Activated CD4-positive, alpha-beta T cell treated with anti-CD3 and anti-CD28 coated beads, Interleukin-2, amount 50 U/mL, for 4 hours (primary cell): Measurements from ENCODE around the gene CCDC15.
"Not testable (repeated sequence)": the region's sequence is repeated elsewhere in the genome, so short reads cannot be mapped to it uniquely, and the experiment has no call there.

Experiments used
- DNase-seq, 2 experiments: peaks; one replicate each; pipeline ENCODE4 v3.0.0-alpha.2; 2020

Gene CCDC15

GRCh38 chr11:125001849-125002248 lies 47.8 kb downstream of the CCDC15 start:
- DNase-seq, result no peak

- DNase-seq, result no peak
These were observed 51.5 kb downstream of the CCDC15 start for GRCh38 chr11:125005491-125005890.

GRCh38 chr11:125016413-125016812 lies 62.4 kb downstream of the CCDC15 start:
- DNase-seq, result no peak

- no peak for DNase-seq
These were observed 66.3 kb downstream of the CCDC15 start for GRCh38 chr11:125020342-125020741.

- no peak for DNase-seq
These were observed 68.5 kb downstream of the CCDC15 start for GRCh38 chr11:125022551-125022950.

GRCh38 chr11:125025968-125026367 lies 72.0 kb downstream of the CCDC15 start:
- DNase-seq, result no peak

- DNase-seq, result not testable (repeated sequence)
These were observed 75.4 kb downstream of the CCDC15 start for GRCh38 chr11:125029431-125029830.

GRCh38 chr11:125036933-125037332 lies 82.9 kb downstream of the CCDC15 start:
- no peak for DNase-seq

- DNase-seq, result no peak
These were observed 95.3 kb downstream of the CCDC15 start for GRCh38 chr11:125049164-125049792.

- DNase-seq, result no peak
These were observed 98.0 kb downstream of the CCDC15 start for GRCh38 chr11:125052047-125052446.

- DNase-seq, result no peak
These were observed 99.2 kb downstream of the CCDC15 start for GRCh38 chr11:125053167-125053566.

- DNase-seq, result no peak
These were observed 101.2 kb downstream of the CCDC15 start for GRCh38 chr11:125055107-125055715.

GRCh38 chr11:125056111-125056510 lies 102.1 kb downstream of the CCDC15 start:
- not testable (repeated sequence) for DNase-seq

- DNase-seq, result no peak
These were observed 103.1 kb downstream of the CCDC15 start for GRCh38 chr11:125056931-125057692.

- DNase-seq, result no peak
These were observed 103.7 kb downstream of the CCDC15 start for GRCh38 chr11:125057693-125058016.

- DNase-seq, result no peak
These were observed 107.3 kb downstream of the CCDC15 start for GRCh38 chr11:125061281-125061680.

- no peak for DNase-seq
These were observed 108.4 kb downstream of the CCDC15 start for GRCh38 chr11:125062218-125062930.

- DNase-seq, result peak in 1 of 2 experiments; percentile 27
These were observed 109.0 kb downstream of the CCDC15 start, which contains the start of gene SLC37A2 for GRCh38 chr11:125062931-125063428. Gene SLC37A2 (plus strand): TSS chr11:125063305. CDS start chr11:125063368, 63 bp downstream.

- no peak for DNase-seq
These were observed 109.5 kb downstream of the CCDC15 start for GRCh38 chr11:125063429-125064043.

- DNase-seq, result no peak
These were observed 110.1 kb downstream of the CCDC15 start for GRCh38 chr11:125064070-125064469.

- no peak for DNase-seq
These were observed 114.4 kb downstream of the CCDC15 start for GRCh38 chr11:125068368-125068767.

GRCh38 chr11:125069008-125069407 lies 115.0 kb downstream of the CCDC15 start:
- no peak for DNase-seq

- DNase-seq, result no peak
These were observed 115.8 kb downstream of the CCDC15 start for GRCh38 chr11:125069796-125070195.
